Measurements from ENCODE around the gene FGF7. TPM values are rescaled to one million over a fixed set of nuclear protein-coding genes. Genes with fewer than 3 reads are reported as not detected.
"Not testable (repeated sequence)": the region's sequence is repeated elsewhere in the genome, so short reads cannot be mapped to it uniquely, and the experiment has no call there.

Gene FGF7
- total and polyA plus RNA-seq, 7 donors: 5.1 to 133 (median 105) TPM

- Histone ChIP-seq H3K27ac (peak overlapping the region in 3 of 4 donors; percentile 60 to 72 (median 64)), H3K9me3 (no peaks in the 10 kb centered on the region), H3K4me1 (peaks cover 0 to 61% (median 47%) of the 10 kb centered on the region in 4 donors), H3K4me3 (no peak overlapping the region), H3K27me3 (no peaks in the 10 kb centered on the region), H3K36me3 (no peaks in the 10 kb centered on the region)
- DNase-seq: no peak
- intact Hi-C loops (cut with DNase I): loop anchor here (5.0 kb wide), 1 partner anchor 41 kb away; no protein-coding TSS in a partner anchor
- no peak for TF ChIP-seq POLR2A (IDR thresholded peaks at IDR 0.05)
- no peak for TF ChIP-seq CTCF (IDR thresholded peaks at IDR 0.05)
- no peak for TF ChIP-seq EP300 (IDR thresholded peaks at IDR 0.05)
- TF ChIP-seq POLR2AphosphoS5 (IDR thresholded peaks at IDR 0.05): no peak
- WGBS, 2 donors: 55 to 74% methylated on average over 3 of the region's 3 CpGs
Observed at GRCh38 chr15:49467746-49468480, 44.9 kb downstream of the FGF7 start.

GRCh38 chr15:49468481-49468839 is 45.4 kb downstream of the FGF7 start:
- no peak overlapping the region for H3K4me3 ChIP-seq
- intact Hi-C loops (cut with DNase I): loop anchor here (5.0 kb wide), 1 partner anchor 41 kb away; no protein-coding TSS in a partner anchor
- 68 to 71% methylated on average over 2 of the region's 2 CpGs for WGBS, 2 donors
- H3K9me3 ChIP-seq: no peaks in the 10 kb centered on the region
- H3K4me1 ChIP-seq: peaks cover 0 to 61% (median 43%) of the 10 kb centered on the region in 4 donors
- H3K27ac ChIP-seq: peak overlapping the region in 3 of 4 donors; percentile 60 to 72 (median 64)
- TF ChIP-seq EP300 (IDR thresholded peaks at IDR 0.05) (no peak), POLR2AphosphoS5 (IDR thresholded peaks at IDR 0.05) (peak in 1 of 4 donors; percentile 7), POLR2A (IDR thresholded peaks at IDR 0.05) (no peak)
- no peak for DNase-seq
- H3K27me3 ChIP-seq: no peaks in the 10 kb centered on the region
- H3K36me3 ChIP-seq: no peaks in the 10 kb centered on the region

- WGBS, 2 donors: 76% methylated on average over 4 of the region's 4 CpGs
- H3K9me3 ChIP-seq; H3K36me3 ChIP-seq; H3K27me3 ChIP-seq; intact Hi-C loops (cut with DNase I); H3K4me3 ChIP-seq; DNase-seq: not testable (repeated sequence)
- Histone ChIP-seq H3K4me1 (peaks cover 0 to 46% (median 31%) of the 10 kb centered on the region in 4 donors), H3K27ac (peak overlapping the region in 2 of 4 donors; percentile 12 to 40)
Observed at GRCh38 chr15:49471248-49471647, 48.2 kb downstream of the FGF7 start.

GRCh38 chr15:49471733-49472132 is 48.7 kb downstream of the FGF7 start:
- Histone ChIP-seq H3K9me3 (no peaks in the 10 kb centered on the region), H3K36me3 (no peaks in the 10 kb centered on the region), H3K27me3 (no peaks in the 10 kb centered on the region), H3K4me3 (no peak overlapping the region), H3K27ac (peak overlapping the region in 2 of 4 donors; percentile 12 to 40), H3K4me1 (peaks cover 0 to 42% (median 29%) of the 10 kb centered on the region in 4 donors)
- no peak for DNase-seq
- 50 to 56% methylated on average over 4 of the region's 4 CpGs for WGBS, 2 donors
- intact Hi-C loops (cut with DNase I): no loop called here
- TF ChIP-seq EP300 (IDR thresholded peaks at IDR 0.05): no peak
- TF ChIP-seq POLR2A (IDR thresholded peaks at IDR 0.05): no peak
- TF ChIP-seq CTCF (IDR thresholded peaks at IDR 0.05): no peak
- no peak for TF ChIP-seq POLR2AphosphoS5 (IDR thresholded peaks at IDR 0.05)

- intact Hi-C loops (cut with DNase I): no loop called here
- WGBS, 2 donors: 87 to 91% methylated on average over 2 of the region's 2 CpGs
- no peaks in the 10 kb centered on the region for H3K9me3 ChIP-seq
- peaks cover 0 to 38% (median 25%) of the 10 kb centered on the region in 4 donors for H3K4me1 ChIP-seq
- no peak for TF ChIP-seq POLR2A (IDR thresholded peaks at IDR 0.05)
- TF ChIP-seq CTCF (IDR thresholded peaks at IDR 0.05): no peak
- TF ChIP-seq EP300 (IDR thresholded peaks at IDR 0.05): no peak
- no peak for TF ChIP-seq POLR2AphosphoS5 (IDR thresholded peaks at IDR 0.05)
- no peak for DNase-seq
- H3K27me3 ChIP-seq: no peaks in the 10 kb centered on the region
- H3K36me3 ChIP-seq: no peaks in the 10 kb centered on the region
- H3K4me3 ChIP-seq: no peak overlapping the region
- H3K27ac ChIP-seq: peak overlapping the region in 2 of 4 donors; percentile 12 to 40
Observed at GRCh38 chr15:49472338-49472737, 49.3 kb downstream of the FGF7 start.
